Thyroid gland (tissue), 4 donors: Measurements from ENCODE around the gene FBXL17. TPM values are rescaled to one million over a fixed set of nuclear protein-coding genes. Genes with fewer than 3 reads are reported as not detected.

Source experiments
- DNase-seq, 2 donors: peaks; one replicate each; pipeline ENCODE4 v3.0.0-alpha.2; 2019
- H3K27ac ChIP-seq, 3 donors: fragments of 200-600 bp; sonication (generic); 1 replicate in 2 of 3; 2 replicates in 1 of 3; pipeline ENCODE4 v1.5.1; 2016 to 2019; ENCODE audit warnings: mild to moderate bottlenecking in 1 of 3, moderate library complexity in 1 of 3
- H3K27me3 ChIP-seq: fragments of 200-600 bp; sonication (generic); one replicate; pipeline ENCODE4 v1.5.1; 2019
- H3K36me3 ChIP-seq, 2 donors: fragments of 200-600 bp; sonication (generic); one replicate each; pipeline ENCODE4 v1.5.1; 2016 to 2019
- H3K4me1 ChIP-seq, 2 donors: fragments of 200-600 bp; sonication (generic); one replicate each; pipeline ENCODE4 v1.5.1; 2017 to 2019
- H3K4me3 ChIP-seq, 3 donors: fragments of 200-600 bp; sonication (generic); replicated peaks in 1 of 3; 1 replicate in 2 of 3; 2 replicates in 1 of 3; pipeline ENCODE4 v1.5.1; 2016; ENCODE audit warnings: mild to moderate bottlenecking in 1 of 3
- H3K9me3 ChIP-seq: fragments of 200-600 bp; sonication (generic); one replicate; pipeline ENCODE4 v1.5.1; 2017
- CTCF ChIP-seq, 6 experiments: fragments of 200-600 bp in 3 of 6; fragments of 450-650 bp in 3 of 6; sonication (generic) in 3 of 6; IDR thresholded peaks; one replicate each; pipeline ENCODE4 v1.5.1; 2016 to 2019; ENCODE audit warnings: antibody characterized with exemption in 6 of 6, mild to moderate bottlenecking in 2 of 6, inconsistent platforms in 1 of 6, moderate library complexity in 1 of 6
- POLR2A ChIP-seq, 2 donors: fragments of 450-650 bp; IDR thresholded peaks; one replicate each; pipeline ENCODE4 v1.6.1; 2017; ENCODE audit warnings: antibody characterized with exemption in 2 of 2, mild to moderate bottlenecking in 2 of 2, moderate library complexity in 1 of 2
- WGBS, 2 donors: methylation state at CpG; one replicate each; pipeline ENCODE4 v1.1.5; 2017; 5-methylcytosine and 5-hydroxymethylcytosine counted together
- intact Hi-C: fragments of 100-400 bp; cut with DNase I; formaldehyde crosslinking; loops from one replicate; pipeline ENCODE4 v1.15.1; 2023
- total RNA-seq, 4 donors: library from RNA; depleted of rRNA; stranded (reverse); fragments of >200 nt; gene quantifications; one replicate each; pipeline ENCODE4 v1.2.3, GENCODE V29; 2016

Gene FBXL17
- total RNA-seq, 4 donors from 2014 or later, result 37.6 to 77.7 (median 55.6) TPM

GRCh38 chr5:108238936-108239887 lies 142.7 kb downstream of the FBXL17 start:
- no peaks in the 10 kb centered on the region for H3K27me3 ChIP-seq
- intact Hi-C loops, result no loop called here
- no peaks in the 10 kb centered on the region for H3K36me3 ChIP-seq
- H3K9me3 ChIP-seq, result no peaks in the 10 kb centered on the region
- no peak for TF ChIP-seq CTCF (IDR thresholded peaks at IDR 0.05)
- no peak for TF ChIP-seq POLR2A (IDR thresholded peaks at IDR 0.05)
- peak in 1 of 2 donors; percentile 13 for DNase-seq
- H3K4me3 ChIP-seq, result no peak overlapping the region
- H3K27ac ChIP-seq, result no peak overlapping the region
- no peaks in the 10 kb centered on the region for H3K4me1 ChIP-seq
- 88 to 92% methylated on average over 10 of the region's 10 CpGs for WGBS, 2 donors

DNA sequence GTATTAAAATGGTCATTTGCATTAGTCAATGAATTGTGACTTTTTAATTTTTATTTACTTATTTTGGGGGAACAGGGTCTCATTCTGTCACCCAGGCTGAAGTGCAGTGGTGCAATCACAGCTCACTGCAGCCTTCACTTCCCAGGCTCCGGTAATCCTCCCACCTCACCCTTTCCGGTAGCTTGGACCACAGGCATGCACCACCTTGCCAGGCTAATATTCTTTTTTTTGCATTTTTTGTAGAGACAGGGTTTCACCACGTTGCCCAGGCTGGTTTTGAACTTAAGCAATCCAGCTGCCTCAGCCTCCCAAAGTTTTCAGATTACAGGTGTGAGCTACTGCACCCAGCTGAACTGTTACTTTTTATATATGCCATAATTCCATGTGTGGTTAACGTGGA lies 143.4 kb downstream of the FBXL17 start:
- Histone ChIP-seq H3K36me3 (no peaks in the 10 kb centered on the region), H3K27me3 (no peaks in the 10 kb centered on the region), H3K27ac (no peak overlapping the region), H3K9me3 (no peaks in the 10 kb centered on the region), H3K4me1 (no peaks in the 10 kb centered on the region), H3K4me3 (no peak overlapping the region)
- DNase-seq, result no peak
- no peak for TF ChIP-seq POLR2A (IDR thresholded peaks at IDR 0.05)
- no peak for TF ChIP-seq CTCF (IDR thresholded peaks at IDR 0.05)
- 93% methylated on average over 4 of the region's 4 CpGs for WGBS, 2 donors
- intact Hi-C loops, result no loop called here

GRCh38 chr5:108233617-108234155 lies 148.2 kb downstream of the FBXL17 start:
- Histone ChIP-seq H3K27me3 (no peaks in the 10 kb centered on the region), H3K4me1 (no peaks in the 10 kb centered on the region), H3K9me3 (no peaks in the 10 kb centered on the region), H3K27ac (no peak overlapping the region), H3K36me3 (no peaks in the 10 kb centered on the region), H3K4me3 (no peak overlapping the region)
- intact Hi-C loops, result no loop called here
- WGBS, 2 donors, result 27 to 40% methylated on average over 3 of the region's 3 CpGs
- DNase-seq, result no peak
- TF ChIP-seq POLR2A (IDR thresholded peaks at IDR 0.05) (no peak), CTCF (IDR thresholded peaks at IDR 0.05) (no peak)

DNA sequence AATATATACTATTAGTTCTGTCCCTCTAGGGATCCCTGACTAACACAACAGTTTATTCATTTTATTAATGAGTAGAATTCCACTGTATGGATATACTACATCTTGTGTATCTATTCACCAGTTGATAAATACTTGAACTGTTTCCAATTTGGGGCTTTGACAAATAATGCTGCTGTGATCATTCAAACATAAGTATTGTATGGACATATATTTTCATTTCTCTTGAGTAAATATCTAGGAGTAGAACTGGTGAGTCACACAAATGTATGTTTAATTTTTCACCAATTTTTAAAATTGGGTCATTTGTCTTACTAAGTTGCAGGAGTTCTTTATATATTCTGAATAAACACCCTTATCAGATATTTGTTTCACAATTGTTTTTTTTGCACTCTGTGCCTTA lies 149.1 kb downstream of the FBXL17 start:
- intact Hi-C loops, result no loop called here
- Histone ChIP-seq H3K4me3 (no peak overlapping the region), H3K9me3 (no peaks in the 10 kb centered on the region), H3K27ac (no peak overlapping the region), H3K27me3 (no peaks in the 10 kb centered on the region), H3K36me3 (no peaks in the 10 kb centered on the region), H3K4me1 (peaks cover 0 to 4% of the 10 kb centered on the region in 2 donors)
- no peak for DNase-seq
- TF ChIP-seq POLR2A (IDR thresholded peaks at IDR 0.05), result no peak
- TF ChIP-seq CTCF (IDR thresholded peaks at IDR 0.05), result no peak

DNA sequence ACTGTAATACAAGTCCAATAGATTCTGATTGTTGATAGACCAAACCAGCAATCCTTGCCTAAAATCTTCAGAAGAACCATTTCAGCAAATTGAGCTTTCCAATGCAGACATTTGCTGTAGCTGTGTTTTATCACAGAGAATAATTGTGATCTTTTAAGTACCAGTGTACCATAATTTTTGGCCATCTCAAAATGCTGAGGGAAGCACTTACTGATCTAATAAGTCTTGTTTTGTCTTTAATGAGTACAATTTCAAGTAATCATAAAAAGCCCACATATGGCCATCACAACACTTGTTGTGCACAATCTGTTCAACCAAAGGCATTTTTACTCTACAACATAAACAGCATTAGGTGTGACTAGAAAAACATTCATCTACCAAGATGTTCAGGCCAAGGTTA lies 159.9 kb downstream of the FBXL17 start:
- no peaks in the 10 kb centered on the region for H3K4me1 ChIP-seq
- H3K4me3 ChIP-seq, result no peak overlapping the region
- no peak for DNase-seq
- H3K9me3 ChIP-seq, result no peaks in the 10 kb centered on the region
- no peak for TF ChIP-seq POLR2A (IDR thresholded peaks at IDR 0.05)
- no peak for TF ChIP-seq CTCF (IDR thresholded peaks at IDR 0.05)
- no peak overlapping the region for H3K27ac ChIP-seq
- intact Hi-C loops, result no loop called here
- no peaks in the 10 kb centered on the region for H3K27me3 ChIP-seq
- no peaks in the 10 kb centered on the region for H3K36me3 ChIP-seq
